AG10803 (cell line): ENCODE results near the gene ADGRB2.

Source experiments
- DNase-seq: peaks from one replicate; pipeline ENCODE4 v3.0.0; 2010; ENCODE audit warnings: low read depth
- H3K4me3 ChIP-seq: 2 replicates; pipeline ENCODE4 v1.5.1; 2011; ENCODE audit warnings: mild to moderate bottlenecking, low read length, control low read depth
- CTCF ChIP-seq: conservative IDR thresholded peaks from 2 replicates; pipeline ENCODE4 v1.5.1; 2011; ENCODE audit warnings: mild to moderate bottlenecking, low read length, control low read depth, inconsistent platforms

ADGRB2 gene

GRCh38 chr1:31742462-31743212, 21.5 kb downstream of the ADGRB2 start:
- DNase-seq = no peak

GRCh38 chr1:31739346-31739745, 24.8 kb downstream of the ADGRB2 start:
- no peak for DNase-seq
- no peak for TF ChIP-seq CTCF
- H3K4me3 ChIP-seq = no peak overlapping the region

More at GRCh38 chr1:31742462-31743212, 21.5 kb downstream of the ADGRB2 start:
- no peak overlapping the region for H3K4me3 ChIP-seq
- no peak for TF ChIP-seq CTCF

GRCh38 chr1:31736675-31737074, 27.5 kb downstream of the ADGRB2 start:
- no peak for TF ChIP-seq CTCF
- DNase-seq = no peak
- no peak overlapping the region for H3K4me3 ChIP-seq

GRCh38 chr1:31735571-31735970, 28.6 kb downstream of the ADGRB2 start:
- DNase-seq = no peak
- no peak for TF ChIP-seq CTCF
- H3K4me3 ChIP-seq = no peak overlapping the region

GRCh38 chr1:31734582-31735107, 29.5 kb downstream of the ADGRB2 start:
- no peak for DNase-seq
- TF ChIP-seq CTCF = no peak
- no peak overlapping the region for H3K4me3 ChIP-seq

GRCh38 chr1:31733389-31734219, 30.5 kb downstream of the ADGRB2 start:
- no peak overlapping the region for H3K4me3 ChIP-seq
- DNase-seq = no peak
- no peak for TF ChIP-seq CTCF
